H1 (cell line): Measurements from ENCODE around the gene RTF1. TPM values are rescaled to one million over a fixed set of nuclear protein-coding genes. Genes with fewer than 3 reads are reported as not detected.
A peak's percentile ranks its signal among the peaks of the same experiment; 100 is the strongest.

ENCODE experiments used
- CTCF ChIA-PET: fragments of 300-600 bp; sonication (Branson Sonifier 250); formaldehyde crosslinking; loops from one replicate; lab custom pipeline; 2021; ENCODE audit not compliant: partially characterized antibody; lab: Charles Lee
- POLR2A ChIA-PET: fragments of 300-600 bp; sonication (Branson Sonifier 250); formaldehyde crosslinking; loops from one replicate; lab custom pipeline; 2021; ENCODE audit warnings: inconsistent platforms; ENCODE audit not compliant: partially characterized antibody; lab: Charles Lee
- DNase-seq, 2 experiments: peaks; one replicate each; pipeline versions ENCODE4 v3.0.0 to v3.0.0-alpha.2; 2010 to 2022; ENCODE audit warnings: low spot score in 2 of 2, low read depth in 1 of 2, mixed read lengths in 1 of 2
- FAIRE-seq: peaks from 2 replicates; lab custom pipeline; 2011; peaks lifted over from hg19 to GRCh38; lab: Jason Lieb, UNC
- H2AFZ ChIP-seq: 2 replicates; pipeline ENCODE4 v1.8.1; 2012; ENCODE audit warnings: low read length, inconsistent platforms
- H2AK5ac ChIP-seq: 2 replicates; pipeline ENCODE4 v1.6.1; 2013; ENCODE audit warnings: low read depth, low read length
- H2BK120ac ChIP-seq: replicated peaks from 2 replicates; pipeline ENCODE3; 2013; ENCODE audit warnings: low read depth, low read length, inconsistent platforms
- H2BK12ac ChIP-seq: 2 replicates; pipeline ENCODE4 v1.6.1; 2013; ENCODE audit warnings: low read depth, low read length
- H2BK15ac ChIP-seq: 2 replicates; pipeline ENCODE4 v1.6.1; 2013; ENCODE audit warnings: low read length
- H2BK20ac ChIP-seq: 2 replicates; pipeline ENCODE4 v1.6.1; 2013; ENCODE audit warnings: low read length
- H2BK5ac ChIP-seq: 2 replicates; pipeline ENCODE4 v1.6.1; 2013; ENCODE audit warnings: low read depth, low read length
- H3K14ac ChIP-seq: 2 replicates; pipeline ENCODE4 v1.6.1; 2013; ENCODE audit warnings: inconsistent platforms; ENCODE audit not compliant: insufficient read length
- H3K18ac ChIP-seq: 2 replicates; pipeline ENCODE4 v1.6.1; 2013; ENCODE audit warnings: low read length; ENCODE audit errors: extremely low read depth
- H3K23ac ChIP-seq: 2 replicates; pipeline ENCODE4 v1.6.1; 2013; ENCODE audit warnings: inconsistent platforms; ENCODE audit not compliant: insufficient read length
- H3K23me2 ChIP-seq: 2 replicates; pipeline ENCODE4 v1.6.1; 2013; ENCODE audit warnings: low read depth, low read length
- H3K27ac ChIP-seq: 2 replicates; pipeline ENCODE4 v1.6.1; 2011; ENCODE audit warnings: low read depth, low read length, inconsistent platforms
- H3K27me3 ChIP-seq, 4 experiments: replicated peaks in 1 of 4; 1 replicate in 1 of 4; 2 replicates in 3 of 4; pipeline versions ENCODE4 v1.6.1 to v1.8.1; 2011 to 2013; ENCODE audit warnings: low read length in 3 of 4, mild to moderate bottlenecking in 3 of 4, inconsistent platforms in 2 of 4, mixed read lengths in 2 of 4, moderate library complexity in 1 of 4; ENCODE audit not compliant: control insufficient read depth in 3 of 4, insufficient read depth in 3 of 4; ENCODE audit errors: extremely low read depth in 1 of 4
- H3K36me3 ChIP-seq, 4 experiments: 2 replicates each; pipeline versions ENCODE4 v1.6.1 to v1.8.1; 2011 to 2013; ENCODE audit warnings: mild to moderate bottlenecking in 4 of 4, low read length in 3 of 4, moderate library complexity in 2 of 4, control low read depth in 1 of 4, inconsistent platforms in 1 of 4; ENCODE audit not compliant: insufficient read depth in 4 of 4, control insufficient read depth in 2 of 4
- H3K4ac ChIP-seq: replicated peaks from 2 replicates; pipeline ENCODE3; 2013; ENCODE audit warnings: low read length, low read depth, mixed read lengths, inconsistent platforms; ENCODE audit not compliant: insufficient read length
- H3K4me1 ChIP-seq, 4 experiments: replicated peaks in 1 of 4; 1 replicate in 1 of 4; 2 replicates in 3 of 4; pipeline versions ENCODE4 v1.6.1 to v1.8.1; 2011 to 2013; ENCODE audit warnings: low read length in 3 of 4, inconsistent platforms in 2 of 4, mixed read lengths in 1 of 4; ENCODE audit not compliant: insufficient read depth in 4 of 4, control insufficient read depth in 3 of 4
- H3K4me2 ChIP-seq, 2 experiments: 2 replicates each; pipeline versions ENCODE4 v1.6.1 to v1.8.1; 2011 to 2013; ENCODE audit warnings: low read depth in 2 of 2, low read length in 2 of 2, control low read depth in 1 of 2, inconsistent platforms in 1 of 2, mild to moderate bottlenecking in 1 of 2; ENCODE audit not compliant: insufficient read depth in 1 of 2
- H3K4me3 ChIP-seq, 4 experiments: fragments of 200-600, 300-600 bp in 1 of 4; sonication (generic), shearing (Covaris generic), sonication (Bioruptor Twin) in 1 of 4; 2 replicates each; pipeline versions ENCODE4 v1.5.1 to v1.8.1; 2011 to 2016; ENCODE audit warnings: low read length in 4 of 4, low read depth in 3 of 4, control low read depth in 2 of 4, inconsistent platforms in 2 of 4, mild to moderate bottlenecking in 2 of 4, mixed read lengths in 1 of 4, moderate library complexity in 1 of 4; ENCODE audit not compliant: insufficient read depth in 2 of 4; ENCODE audit errors: extremely low read depth in 1 of 4
- H3K56ac ChIP-seq: replicated peaks from 2 replicates; pipeline ENCODE3; 2013; ENCODE audit warnings: low read depth, mild to moderate bottlenecking, mixed read lengths, low read length, inconsistent platforms; ENCODE audit not compliant: insufficient read length
- H3K79me1 ChIP-seq: 2 replicates; pipeline ENCODE4 v1.6.1; 2013; ENCODE audit warnings: low read depth, low read length, control low read depth
- H3K79me2 ChIP-seq, 2 experiments: 2 replicates each; pipeline versions ENCODE4 v1.6.1 to v1.8.1; 2012 to 2013; ENCODE audit warnings: low read length in 2 of 2, mild to moderate bottlenecking in 2 of 2, inconsistent platforms in 1 of 2; ENCODE audit not compliant: insufficient read depth in 2 of 2, control insufficient read depth in 1 of 2
- H3K9ac ChIP-seq, 4 experiments: replicated peaks in 1 of 4; 1 replicate in 1 of 4; 2 replicates in 3 of 4; pipeline versions ENCODE4 v1.6.1 to v1.8.1; 2011 to 2013; ENCODE audit warnings: low read depth in 3 of 4, low read length in 3 of 4, control low read depth in 2 of 4, mild to moderate bottlenecking in 2 of 4, moderate library complexity in 2 of 4, inconsistent platforms in 1 of 4; ENCODE audit errors: extremely low read depth in 1 of 4
- H3K9me3 ChIP-seq, 2 experiments: 2 replicates each; pipeline versions ENCODE4 v1.6.1 to v1.8.1; 2012 to 2013; ENCODE audit warnings: mild to moderate bottlenecking in 2 of 2, moderate library complexity in 2 of 2, control low read depth in 1 of 2, inconsistent platforms in 1 of 2, low read depth in 1 of 2, low read length in 1 of 2, mixed read lengths in 1 of 2; ENCODE audit not compliant: insufficient read depth in 2 of 2
- H4K20me1 ChIP-seq, 2 experiments: replicated peaks in 1 of 2; 2 replicates each; pipeline versions ENCODE3 to v1.8.1; 2011 to 2013; ENCODE audit warnings: inconsistent platforms in 2 of 2, low read length in 2 of 2, mild to moderate bottlenecking in 1 of 2; ENCODE audit not compliant: insufficient read depth in 2 of 2, control insufficient read depth in 1 of 2
- H4K5ac ChIP-seq: 2 replicates; pipeline ENCODE4 v1.6.1; 2013; ENCODE audit warnings: low read length, low read depth, mixed read lengths, inconsistent platforms; ENCODE audit not compliant: insufficient read length
- H4K8ac ChIP-seq: 2 replicates; pipeline ENCODE4 v1.8.0; 2013; ENCODE audit warnings: mild to moderate bottlenecking, moderate library complexity, low read length, inconsistent platforms; ENCODE audit not compliant: insufficient read depth; ENCODE audit errors: extremely low read depth
- H4K91ac ChIP-seq: replicated peaks from 2 replicates; pipeline ENCODE3; 2013; ENCODE audit warnings: low read length, mixed read lengths, inconsistent platforms; ENCODE audit not compliant: insufficient read length
- EZH2 ChIP-seq: fragments of 200-600 bp; sonication (generic); IDR thresholded peaks from 2 replicates; pipeline ENCODE4 v1.7.1; 2012; ENCODE audit warnings: low read depth, mild to moderate bottlenecking, moderate library complexity, low read length, inconsistent platforms; ENCODE audit not compliant: severe bottlenecking
- HDAC6 ChIP-seq: IDR thresholded peaks from one replicate; pipeline ENCODE4 v1.7.1; 2012; ENCODE audit warnings: low read depth, mild to moderate bottlenecking, inconsistent platforms, low read length, moderate library complexity
- SUZ12 ChIP-seq: fragments of 200-600 bp; sonication (generic); IDR thresholded peaks from 2 replicates; pipeline ENCODE4 v1.6.1; 2012; ENCODE audit warnings: mild to moderate bottlenecking, inconsistent platforms, low read length, moderate library complexity, mixed read lengths
- ZNF274 ChIP-seq: IDR thresholded peaks from 2 replicates; pipeline ENCODE4 v1.7.0; 2012; ENCODE audit warnings: low read length, borderline replicate concordance; ENCODE audit errors: extremely low read depth
- WGBS, 2 experiments: shearing (Covaris generic) in 1 of 2; methylation state at CpG; one replicate each; pipeline versions ENCODE4 v1.1.6 to v1.1.7; 2013 to 2015; ENCODE audit warnings: low lambda C conversion rate in 2 of 2, mixed read lengths in 2 of 2, inconsistent platforms in 1 of 2, low coverage in 1 of 2, missing lambda C conversion rate in 1 of 2; ENCODE audit not compliant: insufficient replicate concordance in 2 of 2, insufficient coverage in 1 of 2, insufficient read length in 1 of 2; ENCODE audit errors: extremely low coverage in 1 of 2, missing lambda C conversion rate in 1 of 2; 5-methylcytosine and 5-hydroxymethylcytosine counted together
- polyA plus RNA-seq, 7 experiments: library from polyadenylated mRNA; depleted of rRNA in 3 of 7; stranded (reverse) in 5 of 7; unstranded in 2 of 7; fragments of >200 nt in 5 of 7; fragments of 200-250 nt in 2 of 7; gene quantifications; 1 replicate in 5 of 7; 2 replicates in 1 of 7; 4 replicates in 1 of 7; pipeline versions ENCODE4 v1.2.1 to v1.2.3, GENCODE V29; 2011 to 2013; ENCODE audit warnings: missing spikeins in 2 of 7, mixed read lengths in 2 of 7
- total RNA-seq: library from RNA; stranded (reverse); fragmentation: NEBNext Ultra II Directional; extraction: Animal tissue kit (Norgen Biotek cat#: 25700); gene quantifications from 2 replicates; pipeline ENCODE4 v1.2.1, GENCODE V29; 2021

Gene RTF1
- total and polyA plus RNA-seq, 2 of the 8 experiments (the other 6 are each of a cell fraction or from before 2014, with no cell fraction given): 22.6 to 47.7 TPM

GRCh38 chr15:41492597-41493204 is 75.8 kb downstream of the RTF1 start:
- H2AFZ ChIP-seq: peak overlapping the region; percentile 59

More at GRCh38 chr15:41492597-41493204, 75.8 kb downstream of the RTF1 start:
- TF ChIP-seq HDAC6: no peak
- TF ChIP-seq SUZ12: peak; percentile 41; the same call in 1 of the 2 replicates
- TF ChIP-seq ZNF274: no peak
- TF ChIP-seq EZH2: peak; percentile 35
- Histone ChIP-seq H3K27me3 (peaks cover 54 to 71% (median 68%) of the 10 kb centered on the region in 4 experiments), H2BK120ac (no peak overlapping the region), H3K9me3 (no peaks in the 10 kb centered on the region), H3K23ac (no peak overlapping the region), H3K14ac (no peak overlapping the region), H4K20me1 (peaks cover 2 to 9% of the 10 kb centered on the region in 2 experiments), H3K56ac (no peak overlapping the region), H3K23me2 (peaks cover 26% of the 10 kb centered on the region; the same call in 1 of the 2 replicates), H4K5ac (no peak overlapping the region), H3K4me1 (peaks cover 0 to 15% (median 8%) of the 10 kb centered on the region in 4 experiments; a peak in 6 of 7 replicates), H2BK15ac (no peak overlapping the region; the same call in 1 of the 2 replicates), H3K79me2 (no peaks in the 10 kb centered on the region), H3K4me3 (peak overlapping the region; percentile 42 to 78 (median 54)), H2BK12ac (no peak overlapping the region), H3K4ac (no peak overlapping the region), H2BK5ac (no peak overlapping the region), H3K18ac (peak overlapping the region; percentile 38; the same call in 1 of the 2 replicates), H2BK20ac (no peak overlapping the region), H4K8ac (no peak overlapping the region), H2AK5ac (0 out of 2 replicates have a peak overlapping the region, but pooled peaks have one; percentile 30), H3K36me3 (peaks cover 0 to 5% (median 0%) of the 10 kb centered on the region in 4 experiments; a peak in 1 of 8 replicates), H3K9ac (no peak overlapping the region), H3K4me2 (peak overlapping the region; percentile 88 to 94), H4K91ac (no peak overlapping the region), H3K27ac (no peak overlapping the region), H3K79me1 (no peaks in the 10 kb centered on the region)
- FAIRE-seq (no peak), DNase-seq (no peak)
- 9% methylated on average over 14 of the region's 15 CpGs; no CpG with 5 or more reads in 1 of the 2 experiments for WGBS, 2 experiments
- POLR2A ChIA-PET: interaction anchor here (1.0 to 2.5 kb wide), 8 partner anchors 8 to 72 kb away, joined by 3 to 8 read pairs (median 5); partner anchors contain the start of gene LTK
- CTCF ChIA-PET: interaction anchor here (0.6 to 2.7 kb wide), 8 partner anchors 8 to 727 kb away, joined by 3 to 12 read pairs (median 6); no protein-coding TSS in a partner anchor
